Right lobe of liver (tissue), 6 donors: Measurements from ENCODE around the gene UBTD2. TPM values are rescaled to one million over a fixed set of nuclear protein-coding genes. Genes with fewer than 3 reads are reported as not detected.

Experiments
- ATAC-seq, 4 donors: fragments of 200-7000 bp; cut with Tn5 transposase; one replicate each; pipeline ENCODE4 v1.9.1; 2020; ENCODE audit warnings: mild to moderate bottlenecking in 4 of 4, moderate library complexity in 4 of 4
- DNase-seq, 3 donors: peaks; one replicate each; pipeline ENCODE4 v3.0.0-alpha.2; 2020
- H3K27ac ChIP-seq, 3 donors: fragments of 200-600 bp; one replicate each; pipeline ENCODE4 v1.8.0; 2022
- H3K27me3 ChIP-seq, 2 donors: fragments of 200-600 bp; one replicate each; pipeline ENCODE4 v1.8.0; 2022
- H3K36me3 ChIP-seq, 4 donors: fragments of 200-600 bp; sonication (generic) in 1 of 4; one replicate each; pipeline versions ENCODE4 v1.5.1 to v1.8.0; 2017 to 2022; ENCODE audit warnings: control low read depth in 1 of 4
- H3K4me1 ChIP-seq, 4 donors: fragments of 200-600 bp; sonication (generic) in 1 of 4; one replicate each; pipeline versions ENCODE4 v1.5.1 to v1.8.0; 2017 to 2022; ENCODE audit warnings: control low read depth in 1 of 4
- H3K4me3 ChIP-seq, 3 donors: fragments of 200-600 bp; one replicate each; pipeline ENCODE4 v1.8.0; 2022
- H3K9me3 ChIP-seq, 4 donors: fragments of 200-600 bp; sonication (generic) in 1 of 4; one replicate each; pipeline versions ENCODE4 v1.5.1 to v1.8.0; 2017 to 2022; ENCODE audit warnings: control low read depth in 1 of 4
- POLR2A ChIP-seq: fragments of 450-650 bp; IDR thresholded peaks from one replicate; pipeline ENCODE4 v1.6.1; 2017; ENCODE audit warnings: antibody characterized with exemption, mild to moderate bottlenecking
- WGBS: methylation state at CpG from one replicate; pipeline ENCODE4 v1.1.6; 2018; ENCODE audit warnings: low coverage, low lambda C conversion rate; ENCODE audit not compliant: insufficient coverage; ENCODE audit errors: missing lambda C conversion rate; 5-methylcytosine and 5-hydroxymethylcytosine counted together
- intact Hi-C, 2 donors: fragments of 100-400 bp; cut with DNase I; formaldehyde crosslinking; loops; one replicate each; pipeline versions ENCODE4 v1.11.2 to v1.14.1; 2022
- total RNA-seq, 6 experiments: library from RNA; depleted of rRNA in 2 of 6; stranded (reverse); fragments of >200 nt in 2 of 6; fragmentation: NEBNext Ultra II Directional in 3 of 6; extraction: Animal tissue kit (Norgen Biotek cat#: 25700) in 3 of 6; gene quantifications; one replicate each; pipeline versions ENCODE4 v1.1.0 to v1.2.4, GENCODE V29; 2016 to 2023
- TF ChIP-seq, protein P1 (sequence below), 4 donors: fragments of 200-600 bp in 3 of 4; fragments of 450-650 bp in 1 of 4; IDR thresholded peaks; one replicate each; pipeline versions ENCODE4 v1.5.1 to v1.8.0; 2016 to 2022; ENCODE audit warnings: antibody characterized with exemption in 4 of 4, mild to moderate bottlenecking in 2 of 4
- donor health status: DM: no; HTN: yes; CAD: no.
- donor health status: DM: no; HTN: no; CAD: no.
- donor health status: DM: no; HTN: no; CAD: no.
- donor health status: DM: no; HTN: yes; CAD: no.
- donor health status: DM: no; HTN: yes; CAD: no.

The UBTD2 gene
- total RNA-seq, 6 experiments from 2014 or later = 6.7 to 11.7 (median 9.2) TPM

GRCh38 chr5:172303162-172303561, 19.6 kb upstream of the UBTD2 start:
- no peaks in the 10 kb centered on the region for H3K36me3 ChIP-seq
- H3K27ac ChIP-seq = no peak overlapping the region
- peaks cover 0 to 8% (median 0%) of the 10 kb centered on the region in 4 donors for H3K4me1 ChIP-seq
- no peak overlapping the region for H3K4me3 ChIP-seq
- intact Hi-C loops = no loop called here
- ATAC-seq (peak in 3 of 4 donors; percentile 46 to 70 (median 48)), DNase-seq (no peak)
- TF ChIP-seq, protein P1, sequence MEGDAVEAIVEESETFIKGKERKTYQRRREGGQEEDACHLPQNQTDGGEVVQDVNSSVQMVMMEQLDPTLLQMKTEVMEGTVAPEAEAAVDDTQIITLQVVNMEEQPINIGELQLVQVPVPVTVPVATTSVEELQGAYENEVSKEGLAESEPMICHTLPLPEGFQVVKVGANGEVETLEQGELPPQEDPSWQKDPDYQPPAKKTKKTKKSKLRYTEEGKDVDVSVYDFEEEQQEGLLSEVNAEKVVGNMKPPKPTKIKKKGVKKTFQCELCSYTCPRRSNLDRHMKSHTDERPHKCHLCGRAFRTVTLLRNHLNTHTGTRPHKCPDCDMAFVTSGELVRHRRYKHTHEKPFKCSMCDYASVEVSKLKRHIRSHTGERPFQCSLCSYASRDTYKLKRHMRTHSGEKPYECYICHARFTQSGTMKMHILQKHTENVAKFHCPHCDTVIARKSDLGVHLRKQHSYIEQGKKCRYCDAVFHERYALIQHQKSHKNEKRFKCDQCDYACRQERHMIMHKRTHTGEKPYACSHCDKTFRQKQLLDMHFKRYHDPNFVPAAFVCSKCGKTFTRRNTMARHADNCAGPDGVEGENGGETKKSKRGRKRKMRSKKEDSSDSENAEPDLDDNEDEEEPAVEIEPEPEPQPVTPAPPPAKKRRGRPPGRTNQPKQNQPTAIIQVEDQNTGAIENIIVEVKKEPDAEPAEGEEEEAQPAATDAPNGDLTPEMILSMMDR (IDR thresholded peaks at IDR 0.05) = no peak
- TF ChIP-seq POLR2A = no peak
- no peaks in the 10 kb centered on the region for H3K27me3 ChIP-seq
- WGBS = 40% methylated on average over 5 of the region's 5 CpGs
- peaks cover 0 to 3% (median 0%) of the 10 kb centered on the region in 4 donors for H3K9me3 ChIP-seq

DNA sequence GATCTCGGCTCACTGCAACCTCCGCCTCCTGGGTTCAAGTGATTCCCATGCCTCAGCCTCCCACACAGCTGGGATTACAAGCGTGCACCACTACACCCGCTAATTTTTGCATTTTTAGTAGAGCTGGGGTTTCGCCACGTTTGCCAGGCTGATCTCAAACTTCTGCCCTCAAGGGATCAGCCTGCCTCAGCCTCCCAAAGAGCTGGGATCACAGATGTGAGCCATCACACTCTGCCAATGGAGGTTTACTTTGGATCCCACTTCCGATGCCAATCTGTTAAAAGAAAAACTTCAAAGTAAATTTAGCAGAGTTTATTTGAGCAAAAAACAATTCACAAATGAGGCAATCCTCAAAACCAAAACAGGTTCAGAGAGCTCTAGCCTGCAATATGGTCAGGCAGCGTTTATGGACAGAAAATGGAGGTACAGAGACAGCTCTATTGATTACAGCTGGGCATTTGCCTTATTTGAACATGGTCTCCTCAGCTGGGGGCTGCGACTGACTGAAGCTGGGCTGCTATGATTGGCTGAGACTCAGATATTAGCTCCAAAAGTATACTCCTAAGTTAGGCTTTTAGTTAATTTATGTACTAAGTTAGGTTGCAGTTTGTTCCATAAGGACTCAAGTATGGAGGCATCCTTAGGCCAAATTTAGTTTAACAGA, 18.6 kb upstream of the UBTD2 start:
- no peaks in the 10 kb centered on the region for H3K27me3 ChIP-seq
- no peak for DNase-seq
- ATAC-seq = peak in 2 of 4 donors; percentile 59 to 62
- intact Hi-C loops = no loop called here
- WGBS = 59% methylated on average over 8 of the region's 9 CpGs
- TF ChIP-seq POLR2A = no peak
- TF ChIP-seq, protein P1 (IDR thresholded peaks at IDR 0.05) = no peak
- no peak overlapping the region for H3K4me3 ChIP-seq
- H3K27ac ChIP-seq = no peak overlapping the region
- H3K36me3 ChIP-seq = no peaks in the 10 kb centered on the region
- H3K4me1 ChIP-seq = peaks cover 0 to 8% (median 0%) of the 10 kb centered on the region in 4 donors
- H3K9me3 ChIP-seq = peaks cover 0 to 3% (median 0%) of the 10 kb centered on the region in 4 donors

GRCh38 chr5:172299916-172300439, 16.4 kb upstream of the UBTD2 start:
- Histone ChIP-seq H3K4me1 (peaks cover 0 to 8% (median 0%) of the 10 kb centered on the region in 4 donors), H3K36me3 (no peaks in the 10 kb centered on the region), H3K27me3 (no peaks in the 10 kb centered on the region), H3K27ac (no peak overlapping the region), H3K9me3 (no peaks in the 10 kb centered on the region), H3K4me3 (no peak overlapping the region)
- no peak for ATAC-seq
- intact Hi-C loops = loop anchor here in 1 of 2 donors (5.0 kb wide), 1 partner anchor 193 kb away; no protein-coding TSS in a partner anchor
- TF ChIP-seq, protein P1 (IDR thresholded peaks at IDR 0.05) = no peak
- TF ChIP-seq POLR2A = no peak
- no peak for DNase-seq
- WGBS = 88% methylated on average over 2 of the region's 2 CpGs

DNA sequence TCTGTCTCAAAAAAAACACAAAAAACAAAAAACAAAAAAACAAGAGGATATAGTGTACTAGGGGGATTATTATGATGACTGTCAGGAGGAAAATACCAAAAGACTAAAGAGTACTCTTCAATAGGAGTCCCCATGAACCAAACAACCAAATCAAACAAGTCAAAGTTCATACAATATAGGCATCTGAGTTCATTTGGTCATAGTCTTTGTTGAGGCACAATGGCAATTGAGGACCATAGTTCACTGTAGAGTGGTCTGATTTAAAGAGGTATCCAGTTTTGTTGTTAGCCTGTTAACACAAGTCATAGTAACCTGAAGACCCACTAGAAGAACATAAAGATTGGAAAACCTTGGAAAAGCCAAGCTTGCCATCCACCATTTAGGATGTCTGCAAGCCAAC, 11.3 kb upstream of the UBTD2 start:
- no peak for TF ChIP-seq POLR2A
- TF ChIP-seq, protein P1 (IDR thresholded peaks at IDR 0.05) = no peak
- no peaks in the 10 kb centered on the region for H3K36me3 ChIP-seq
- intact Hi-C loops = loop anchor here in 1 of 2 donors (5.0 kb wide), 1 partner anchor 188 kb away; no protein-coding TSS in a partner anchor
- H3K27me3 ChIP-seq = no peaks in the 10 kb centered on the region
- ATAC-seq = no peak
- H3K4me1 ChIP-seq = peaks cover 0 to 7% (median 0%) of the 10 kb centered on the region in 4 donors
- DNase-seq = no peak
- no peak overlapping the region for H3K27ac ChIP-seq
- no peaks in the 10 kb centered on the region for H3K9me3 ChIP-seq
- H3K4me3 ChIP-seq = no peak overlapping the region
